Lower leg skin (tissue), 4 donors: Measurements from ENCODE around the gene SHC1. TPM values are rescaled to one million over a fixed set of nuclear protein-coding genes. Genes with fewer than 3 reads are reported as not detected.
"Not testable (repeated sequence)": the region's sequence is repeated elsewhere in the genome, so short reads cannot be mapped to it uniquely, and the experiment has no call there.

ENCODE experiments used
- DNase-seq, 2 donors: peaks; one replicate each; pipeline ENCODE4 v3.0.0-alpha.2; 2019; ENCODE audit warnings: low spot score in 2 of 2
- H3K4me3 ChIP-seq: fragments of 200-600 bp; sonication (generic); 2 replicates; pipeline ENCODE4 v1.5.1; 2017; ENCODE audit warnings: mild to moderate bottlenecking, low read depth; ENCODE audit not compliant: poor library complexity, severe bottlenecking
- POLR2A ChIP-seq, 2 donors: fragments of 450-650 bp; IDR thresholded peaks; one replicate each; pipeline ENCODE4 v1.6.1; 2016 to 2017; ENCODE audit warnings: antibody characterized with exemption in 2 of 2, mild to moderate bottlenecking in 1 of 2, moderate library complexity in 1 of 2
- WGBS, 2 donors: methylation state at CpG; one replicate each; pipeline ENCODE4 v1.1.5; 2018; 5-methylcytosine and 5-hydroxymethylcytosine counted together
- intact Hi-C: fragments of 100-400 bp; cut with DNase I; formaldehyde crosslinking; loops from one replicate; pipeline ENCODE4 v1.15.0; 2023; ENCODE audit warnings: low total_unique reads
- total RNA-seq, 4 donors: library from RNA; depleted of rRNA; stranded (reverse); fragments of >200 nt; gene quantifications; one replicate each; pipeline ENCODE4 v1.1.0, GENCODE V29; 2016
- TF ChIP-seq, protein P1 (sequence below), 3 donors: fragments of 450-650 bp; IDR thresholded peaks; one replicate each; pipeline ENCODE4 v1.5.1; 2016; ENCODE audit warnings: antibody characterized with exemption in 3 of 3, mild to moderate bottlenecking in 3 of 3, moderate library complexity in 2 of 3

SHC1 gene
- total RNA-seq, 4 donors from 2014 or later = 45.4 to 68.9 (median 66.4) TPM

DNA sequence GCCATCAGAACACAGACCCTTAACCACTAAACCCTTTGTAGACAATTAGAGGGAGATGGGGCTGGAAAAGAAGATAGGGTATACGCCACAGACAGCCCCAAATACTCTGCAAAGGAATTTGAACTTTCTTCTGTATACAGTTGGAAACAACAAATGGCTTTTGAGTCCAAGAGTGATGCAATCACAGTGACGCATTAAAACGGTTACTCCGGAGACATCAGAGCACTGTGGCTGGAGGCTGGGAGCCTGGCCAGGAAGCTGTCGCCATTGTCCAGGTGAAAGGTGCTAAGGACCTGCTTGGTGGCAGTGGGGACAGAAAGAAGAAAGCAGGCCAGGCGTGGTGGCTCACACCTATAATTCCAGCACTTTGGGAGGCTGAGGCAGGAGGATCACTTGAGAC, 16.8 kb upstream of the SHC1 start:
- 63 to 76% methylated on average over 6 of the region's 6 CpGs for WGBS, 2 donors
- TF ChIP-seq POLR2A (IDR thresholded peaks at IDR 0.05) = no peak
- TF ChIP-seq, protein P1, sequence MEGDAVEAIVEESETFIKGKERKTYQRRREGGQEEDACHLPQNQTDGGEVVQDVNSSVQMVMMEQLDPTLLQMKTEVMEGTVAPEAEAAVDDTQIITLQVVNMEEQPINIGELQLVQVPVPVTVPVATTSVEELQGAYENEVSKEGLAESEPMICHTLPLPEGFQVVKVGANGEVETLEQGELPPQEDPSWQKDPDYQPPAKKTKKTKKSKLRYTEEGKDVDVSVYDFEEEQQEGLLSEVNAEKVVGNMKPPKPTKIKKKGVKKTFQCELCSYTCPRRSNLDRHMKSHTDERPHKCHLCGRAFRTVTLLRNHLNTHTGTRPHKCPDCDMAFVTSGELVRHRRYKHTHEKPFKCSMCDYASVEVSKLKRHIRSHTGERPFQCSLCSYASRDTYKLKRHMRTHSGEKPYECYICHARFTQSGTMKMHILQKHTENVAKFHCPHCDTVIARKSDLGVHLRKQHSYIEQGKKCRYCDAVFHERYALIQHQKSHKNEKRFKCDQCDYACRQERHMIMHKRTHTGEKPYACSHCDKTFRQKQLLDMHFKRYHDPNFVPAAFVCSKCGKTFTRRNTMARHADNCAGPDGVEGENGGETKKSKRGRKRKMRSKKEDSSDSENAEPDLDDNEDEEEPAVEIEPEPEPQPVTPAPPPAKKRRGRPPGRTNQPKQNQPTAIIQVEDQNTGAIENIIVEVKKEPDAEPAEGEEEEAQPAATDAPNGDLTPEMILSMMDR (IDR thresholded peaks at IDR 0.05) = no peak
- no peak for DNase-seq
- intact Hi-C loops = no loop called here
- H3K4me3 ChIP-seq = no peak overlapping the region

DNA sequence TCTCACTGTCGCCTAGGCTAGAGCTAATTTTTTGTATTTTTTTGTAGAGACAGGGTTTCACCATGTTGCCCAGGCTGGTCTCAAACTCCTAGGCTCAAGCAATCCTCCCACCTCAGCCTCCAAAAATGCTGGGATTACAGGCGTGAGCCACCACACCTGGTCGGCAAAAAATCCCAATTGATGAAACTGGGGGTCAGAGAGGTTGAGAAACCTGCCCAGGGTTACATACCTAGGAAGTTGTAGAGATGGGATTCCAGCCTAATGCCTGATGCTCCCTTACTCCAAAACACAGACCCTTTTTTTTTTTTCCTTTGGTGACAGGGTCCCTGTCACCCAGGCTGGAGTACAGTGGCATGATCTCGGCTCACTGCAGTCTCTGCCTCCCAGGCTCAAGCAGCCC, 16.2 kb upstream of the SHC1 start:
- H3K4me3 ChIP-seq, intact Hi-C loops, DNase-seq: not testable (repeated sequence)
- 89 to 92% methylated on average over 4 of the region's 4 CpGs for WGBS, 2 donors

GRCh38 chr1:154983776-154984466, 13.4 kb upstream of the SHC1 start:
- peak overlapping the region; percentile 66 for H3K4me3 ChIP-seq
- no peak for DNase-seq
- WGBS, 2 donors = 10% methylated on average over 17 of the region's 17 CpGs
- intact Hi-C loops = no loop called here
- no peak for TF ChIP-seq POLR2A (IDR thresholded peaks at IDR 0.05)
- TF ChIP-seq, protein P1 (IDR thresholded peaks at IDR 0.05) = no peak

GRCh38 chr1:154982897-154983648, 12.5 kb upstream of the SHC1 start, which contains the start of gene FLAD1:
Gene FLAD1 (plus strand): TSS chr1:154983344. CDS start chr1:154983695, 351 bp downstream.
- DNase-seq = peak; percentile 99 to 100
- peak within 1 kb of the TSS; percentile 66 for H3K4me3 ChIP-seq
- TF ChIP-seq POLR2A (IDR thresholded peaks at IDR 0.05) = no peak
- TF ChIP-seq, protein P1 (IDR thresholded peaks at IDR 0.05) = peak in 1 of 3 donors; percentile 44
- 1 to 2% methylated on average over 26 of the region's 26 CpGs for whole genome bisulfite sequencing, 2 donors
- intact Hi-C loops = no loop called here

DNA sequence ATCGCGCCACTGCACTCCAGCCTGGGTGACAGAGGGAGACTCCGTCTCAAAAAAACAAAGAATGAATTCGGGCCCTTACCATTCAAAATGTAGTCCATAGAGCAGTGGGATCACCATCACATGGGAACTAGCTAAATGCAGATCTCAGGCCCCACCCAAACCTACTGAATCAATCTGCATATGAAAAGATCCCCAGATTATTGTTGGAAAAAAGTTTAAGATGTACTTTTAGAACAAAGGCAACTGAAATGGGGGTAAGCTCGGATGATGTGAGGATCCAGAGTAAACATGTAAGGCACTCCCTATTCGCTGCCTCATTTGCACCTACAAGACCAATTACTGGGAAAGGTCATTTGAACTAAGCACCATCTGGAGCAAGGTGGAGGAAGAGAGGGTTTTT, 11.8 kb upstream of the SHC1 start:
- intact Hi-C loops = no loop called here
- TF ChIP-seq POLR2A (IDR thresholded peaks at IDR 0.05) = no peak
- TF ChIP-seq, protein P1 (IDR thresholded peaks at IDR 0.05) = no peak
- WGBS, 2 donors = 66 to 71% methylated on average over 6 of the region's 6 CpGs
- no peak overlapping the region for H3K4me3 ChIP-seq
- no peak for DNase-seq

- TF ChIP-seq POLR2A (IDR thresholded peaks at IDR 0.05) = no peak
- TF ChIP-seq, protein P1 (IDR thresholded peaks at IDR 0.05) = no peak
- DNase-seq = no peak
- 92 to 93% methylated on average over 3 of the region's 3 CpGs for WGBS, 2 donors
- H3K4me3 ChIP-seq = no peak overlapping the region
- intact Hi-C loops = no loop called here
These were observed 7.8 kb upstream of the SHC1 start for GRCh38 chr1:154978360-154978759.

- WGBS, 2 donors = 76 to 77% methylated on average over 3 of the region's 3 CpGs
These were observed 7.2 kb upstream of the SHC1 start for GRCh38 chr1:154977762-154978161.

More at GRCh38 chr1:154977762-154978161, 7.2 kb upstream of the SHC1 start:
- DNase-seq, intact Hi-C loops, H3K4me3 ChIP-seq: not testable (repeated sequence)
